Neuronal stem cell (in vitro differentiated cells): ENCODE data around the gene NPC2.

Experiments used
- DNase-seq: peaks from one replicate; pipeline ENCODE4 v3.0.0-alpha.2; 2013; ENCODE audit warnings: low spot score
- H2AFZ ChIP-seq: one replicate; pipeline ENCODE4 v1.6.1; 2013; ENCODE audit warnings: mild to moderate bottlenecking, low read length, inconsistent platforms
- H2AK5ac ChIP-seq: 2 replicates; pipeline ENCODE4 v1.6.1; 2013; ENCODE audit warnings: low read depth, mild to moderate bottlenecking, inconsistent platforms, low read length, moderate library complexity, mixed read lengths
- H2BK120ac ChIP-seq: 2 replicates; pipeline ENCODE4 v1.6.1; 2013; ENCODE audit warnings: low read depth, mild to moderate bottlenecking, inconsistent platforms, low read length, moderate library complexity, mixed read lengths
- H2BK12ac ChIP-seq: one replicate; pipeline ENCODE4 v1.6.1; 2013; ENCODE audit warnings: low read length, inconsistent platforms
- H2BK15ac ChIP-seq: 2 replicates; pipeline ENCODE4 v1.6.1; 2013; ENCODE audit warnings: mild to moderate bottlenecking, low read length, inconsistent platforms, mixed read lengths
- H2BK5ac ChIP-seq: one replicate; pipeline ENCODE4 v1.6.1; 2013; ENCODE audit warnings: inconsistent platforms, mild to moderate bottlenecking, low read length, moderate library complexity
- H3K14ac ChIP-seq: one replicate; pipeline ENCODE4 v1.6.1; 2013; ENCODE audit warnings: low read length, inconsistent platforms
- H3K18ac ChIP-seq: 2 replicates; pipeline ENCODE4 v1.6.1; 2013; ENCODE audit warnings: low read length, inconsistent platforms
- H3K23ac ChIP-seq: 2 replicates; pipeline ENCODE4 v1.6.1; 2013; ENCODE audit warnings: low read depth, mild to moderate bottlenecking, mixed read lengths, low read length, inconsistent platforms; ENCODE audit not compliant: poor library complexity
- H3K27ac ChIP-seq: replicated peaks from 3 replicates; pipeline ENCODE4 v1.5.1; 2013; ENCODE audit warnings: low read length, inconsistent platforms
- H3K27me3 ChIP-seq, 3 experiments: 2 replicates each; pipeline ENCODE4 v1.6.1; 2013; ENCODE audit warnings: low read length in 3 of 3, mild to moderate bottlenecking in 2 of 3, inconsistent platforms in 1 of 3, low read depth in 1 of 3, mixed read lengths in 1 of 3, moderate library complexity in 1 of 3; ENCODE audit not compliant: control insufficient read depth in 3 of 3, insufficient read depth in 3 of 3
- H3K36me3 ChIP-seq, 2 donors: replicated peaks in 1 of 2; 2 replicates each; pipeline ENCODE4 v1.6.1; 2013; ENCODE audit warnings: low read length in 2 of 2; ENCODE audit not compliant: control insufficient read depth in 2 of 2, insufficient read depth in 2 of 2
- H3K4ac ChIP-seq: 2 replicates; pipeline ENCODE4 v1.6.1; 2013; ENCODE audit warnings: inconsistent platforms, mild to moderate bottlenecking, low read length, moderate library complexity
- H3K4me1 ChIP-seq, 2 donors: 1 replicate in 1 of 2; 2 replicates in 1 of 2; pipeline ENCODE4 v1.6.1; 2013; ENCODE audit warnings: low read length in 2 of 2, low read depth in 1 of 2; ENCODE audit not compliant: control insufficient read depth in 2 of 2, insufficient read depth in 1 of 2
- H3K4me2 ChIP-seq: one replicate; pipeline ENCODE4 v1.6.1; 2013; ENCODE audit warnings: mild to moderate bottlenecking, low read length, inconsistent platforms; ENCODE audit not compliant: insufficient read depth, poor library complexity, severe bottlenecking
- H3K4me3 ChIP-seq, 2 donors: 2 replicates each; pipeline ENCODE4 v1.5.1; 2013; ENCODE audit warnings: low read length in 2 of 2, mild to moderate bottlenecking in 2 of 2, inconsistent platforms in 1 of 2, moderate library complexity in 1 of 2
- H3K79me1 ChIP-seq: one replicate; pipeline ENCODE4 v1.6.1; 2013; ENCODE audit warnings: low read depth, mild to moderate bottlenecking, inconsistent platforms, low read length, moderate library complexity
- H3K9ac ChIP-seq: one replicate; pipeline ENCODE4 v1.6.1; 2013; ENCODE audit warnings: mild to moderate bottlenecking, low read depth, low read length, inconsistent platforms; ENCODE audit not compliant: poor library complexity
- H3K9me3 ChIP-seq, 2 donors: replicated peaks in 1 of 2; 2 replicates each; pipeline versions ENCODE3 to v1.6.1; 2013; ENCODE audit warnings: low read length in 2 of 2, mild to moderate bottlenecking in 2 of 2, inconsistent platforms in 1 of 2, low read depth in 1 of 2, mixed read lengths in 1 of 2, moderate library complexity in 1 of 2; ENCODE audit not compliant: control insufficient read depth in 2 of 2, insufficient read depth in 1 of 2
- H4K8ac ChIP-seq: one replicate; pipeline ENCODE4 v1.6.1; 2013; ENCODE audit warnings: low read depth, mild to moderate bottlenecking, inconsistent platforms, low read length, moderate library complexity
- H4K91ac ChIP-seq: one replicate; pipeline ENCODE4 v1.6.1; 2013; ENCODE audit warnings: low read length, low read depth, mild to moderate bottlenecking, inconsistent platforms; ENCODE audit not compliant: poor library complexity
- WGBS, 2 donors: extraction: QIAGEN DNeasy Blood & Tissue Kit; methylation state at CpG; one replicate each; pipeline ENCODE4 v1.1.7; 2013; ENCODE audit warnings: missing lambda C conversion rate in 2 of 2, mixed read lengths in 1 of 2; ENCODE audit not compliant: insufficient read length in 2 of 2, insufficient replicate concordance in 1 of 2; ENCODE audit errors: extremely low coverage in 2 of 2; 5-methylcytosine and 5-hydroxymethylcytosine counted together

The NPC2 gene

DNA sequence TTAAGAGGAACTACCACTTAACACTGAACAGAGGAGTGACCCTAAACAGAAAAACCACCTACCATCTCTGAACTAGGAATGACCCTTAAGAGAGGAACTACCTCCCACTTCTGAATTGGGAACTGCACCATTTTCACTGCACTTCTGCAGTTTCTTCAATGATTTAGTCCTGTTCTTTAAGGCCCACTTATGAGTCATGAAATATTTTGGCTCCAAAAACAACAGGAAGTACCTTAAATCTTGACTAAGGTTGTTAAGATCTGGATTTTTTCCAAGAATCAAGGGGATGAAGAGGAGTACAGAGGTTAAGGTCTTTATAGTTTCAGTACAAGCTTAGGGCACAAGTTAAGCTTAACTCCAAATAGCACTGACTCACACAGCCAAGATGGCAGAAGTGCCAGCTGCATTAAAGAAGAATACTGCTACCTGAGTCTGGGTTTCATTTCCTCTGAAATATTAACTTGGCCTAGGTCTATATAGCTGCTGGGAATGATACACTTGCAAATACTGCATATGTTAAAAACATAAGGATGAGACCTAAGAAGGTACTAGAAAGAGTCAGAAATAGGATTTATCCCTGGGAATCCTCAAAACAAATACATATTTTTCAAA lies 4.2 kb downstream of the NPC2 start:
- H3K9me3 ChIP-seq: no peaks in the 10 kb centered on the region
- peaks cover 2% of the 10 kb centered on the region for H3K79me1 ChIP-seq
- no peaks in the 10 kb centered on the region for H3K27me3 ChIP-seq
- no peak overlapping the region for H2AFZ ChIP-seq
- no peak overlapping the region for H3K4me2 ChIP-seq
- no peak overlapping the region for H2BK5ac ChIP-seq
- peaks cover 3 to 5% of the 10 kb centered on the region in 2 donors for H3K4me1 ChIP-seq
- no peak overlapping the region for H3K27ac ChIP-seq
- no peak overlapping the region for H3K14ac ChIP-seq
- no peak overlapping the region for H3K18ac ChIP-seq
- peaks cover 13 to 18% of the 10 kb centered on the region in 2 donors for H3K36me3 ChIP-seq
- H3K4me3 ChIP-seq: no peak overlapping the region
- no peak overlapping the region for H3K23ac ChIP-seq
- H4K8ac ChIP-seq: no peak overlapping the region
- no peak overlapping the region for H2BK120ac ChIP-seq
- no peak overlapping the region for H3K9ac ChIP-seq
- H2BK12ac ChIP-seq: no peak overlapping the region
- H2AK5ac ChIP-seq: no peak overlapping the region
- DNase-seq: no peak
- H4K91ac ChIP-seq: no peak overlapping the region
- H3K4ac ChIP-seq: no peak overlapping the region
- no peak overlapping the region for H2BK15ac ChIP-seq

DNA sequence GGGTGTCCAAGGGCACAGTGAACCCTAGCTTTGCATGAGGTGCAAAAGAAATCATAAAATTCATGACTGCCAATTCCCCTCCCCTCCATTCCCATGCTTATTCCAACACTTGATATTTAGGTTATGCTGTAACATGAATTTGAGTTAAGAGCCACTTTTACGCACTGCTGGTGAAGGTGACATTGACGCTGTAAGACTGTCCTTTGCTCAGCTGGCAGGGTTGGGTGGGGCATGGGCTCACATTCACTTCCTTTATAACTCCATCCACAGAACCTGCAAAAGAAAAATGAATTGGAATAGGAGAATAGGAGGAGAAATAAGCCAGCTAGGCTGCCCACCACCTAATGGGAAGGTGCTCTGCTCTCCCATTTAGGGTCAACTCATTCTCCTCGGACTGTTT lies 6.9 kb downstream of the NPC2 start:
- H3K4me1 ChIP-seq: peaks cover 0 to 3% of the 10 kb centered on the region in 2 donors
- no peak overlapping the region for H2BK15ac ChIP-seq
- no peak for DNase-seq
- H4K8ac ChIP-seq: no peak overlapping the region
- H2BK120ac ChIP-seq: no peak overlapping the region
- H2AFZ ChIP-seq: no peak overlapping the region
- no peak overlapping the region for H3K4me2 ChIP-seq
- no CpG with 5 or more reads among the region's 3 CpGs for WGBS, 2 donors
- H3K27ac ChIP-seq: no peak overlapping the region
- no peak overlapping the region for H2AK5ac ChIP-seq
- no peaks in the 10 kb centered on the region for H3K27me3 ChIP-seq
- no peak overlapping the region for H3K9ac ChIP-seq
- H4K91ac ChIP-seq: no peak overlapping the region
- H3K79me1 ChIP-seq: no peaks in the 10 kb centered on the region
- no peak overlapping the region for H3K4me3 ChIP-seq
- no peak overlapping the region for H3K14ac ChIP-seq
- no peak overlapping the region for H3K23ac ChIP-seq
- peaks cover 22 to 44% of the 10 kb centered on the region in 2 donors for H3K36me3 ChIP-seq
- H3K18ac ChIP-seq: no peak overlapping the region
- no peak overlapping the region for H2BK5ac ChIP-seq
- H3K9me3 ChIP-seq: no peaks in the 10 kb centered on the region
- no peak overlapping the region for H2BK12ac ChIP-seq
- no peak overlapping the region for H3K4ac ChIP-seq

DNA sequence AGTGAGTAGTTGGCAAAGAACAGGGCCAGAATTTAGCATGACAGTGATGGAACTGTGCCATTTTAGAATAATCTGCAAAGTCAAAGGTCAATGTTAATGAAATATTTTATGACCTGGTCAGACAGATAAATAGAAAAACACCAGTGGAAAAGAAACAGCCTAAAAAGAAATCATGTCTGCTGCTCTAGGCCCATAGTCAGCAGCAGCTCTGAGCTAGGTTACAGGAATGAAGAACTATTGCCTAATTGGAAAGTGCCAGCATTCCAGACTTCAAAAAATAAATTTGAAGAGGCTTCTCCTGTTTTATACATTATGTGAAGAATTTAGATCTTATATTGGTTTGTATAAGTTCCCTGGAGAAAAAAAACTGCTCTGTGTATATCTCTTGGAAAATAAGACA lies 9.8 kb downstream of the NPC2 start:
- Histone ChIP-seq H3K4ac (no peak overlapping the region), H3K27ac (no peak overlapping the region), H4K8ac (no peak overlapping the region), H3K4me2 (no peak overlapping the region), H3K79me1 (no peaks in the 10 kb centered on the region), H3K9ac (no peak overlapping the region), H3K9me3 (no peaks in the 10 kb centered on the region), H2BK12ac (no peak overlapping the region), H3K4me3 (no peak overlapping the region), H3K18ac (no peak overlapping the region), H3K27me3 (no peaks in the 10 kb centered on the region), H2BK5ac (no peak overlapping the region), H4K91ac (no peak overlapping the region), H3K14ac (no peak overlapping the region), H3K23ac (no peak overlapping the region), H2AFZ (no peak overlapping the region), H3K4me1 (peaks cover 0 to 8% of the 10 kb centered on the region in 2 donors), H3K36me3 (peaks cover 29 to 64% of the 10 kb centered on the region in 2 donors), H2BK120ac (no peak overlapping the region), H2AK5ac (no peak overlapping the region), H2BK15ac (no peak overlapping the region)
- DNase-seq: no peak

DNA sequence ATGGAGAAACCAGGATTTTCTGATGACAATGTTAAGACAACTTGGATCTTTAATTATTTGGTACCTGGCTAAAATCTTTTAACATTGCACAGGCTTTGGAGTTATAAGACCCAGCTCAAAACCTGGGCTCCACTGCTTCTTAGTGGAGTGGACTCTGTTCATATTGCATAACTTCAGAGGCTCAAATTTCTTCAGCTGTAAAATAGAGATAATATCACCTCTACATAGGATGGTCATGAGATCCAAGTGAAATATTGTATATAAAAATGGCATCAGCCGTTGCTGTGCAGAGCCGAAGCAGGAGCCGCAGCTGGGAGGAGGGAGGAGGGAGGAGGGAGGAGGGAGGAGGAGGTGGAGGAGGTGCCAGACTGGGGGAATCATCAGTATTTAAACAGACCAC lies 10.5 kb downstream of the NPC2 start:
- no peak overlapping the region for H3K4me2 ChIP-seq
- no peak overlapping the region for H2BK15ac ChIP-seq
- H4K8ac ChIP-seq: no peak overlapping the region
- no peak overlapping the region for H4K91ac ChIP-seq
- H3K14ac ChIP-seq: no peak overlapping the region
- H2BK120ac ChIP-seq: no peak overlapping the region
- no peak overlapping the region for H2BK12ac ChIP-seq
- no peak overlapping the region for H3K4ac ChIP-seq
- peaks cover 26 to 63% of the 10 kb centered on the region in 2 donors for H3K36me3 ChIP-seq
- no peak overlapping the region for H3K18ac ChIP-seq
- H3K4me3 ChIP-seq: no peak overlapping the region
- H2BK5ac ChIP-seq: no peak overlapping the region
- H3K9me3 ChIP-seq: no peaks in the 10 kb centered on the region
- DNase-seq: no peak
- H3K9ac ChIP-seq: no peak overlapping the region
- no peaks in the 10 kb centered on the region for H3K79me1 ChIP-seq
- H3K23ac ChIP-seq: no peak overlapping the region
- no peak overlapping the region for H2AK5ac ChIP-seq
- no CpG with 5 or more reads among the region's 3 CpGs for WGBS, 2 donors
- no peak overlapping the region for H2AFZ ChIP-seq
- H3K4me1 ChIP-seq: peaks cover 0 to 11% of the 10 kb centered on the region in 2 donors
- H3K27me3 ChIP-seq: no peaks in the 10 kb centered on the region
- H3K27ac ChIP-seq: no peak overlapping the region
